ENCODE data around the gene WFIKKN1. TPM values are rescaled to one million over a fixed set of nuclear protein-coding genes. Genes with fewer than 3 reads are reported as not detected.
A peak's percentile ranks its signal among the peaks of the same experiment; 100 is the strongest.
"Not testable (repeated sequence)": the region's sequence is repeated elsewhere in the genome, so short reads cannot be mapped to it uniquely, and the experiment has no call there.

WFIKKN1 gene
- total RNA-seq, 1 donor from 2014 or later, result 8.5 TPM

- no peaks in the 10 kb centered on the region for H3K9me3 Mint-ChIP-seq
- no peak for TF ChIP-seq CTCF (conservative IDR thresholded peaks at IDR 0.05)
- H3K27ac Mint-ChIP-seq (ENCODE audit: unreplicated experiment), result no peak overlapping the region
- H3K27me3 Mint-ChIP-seq (ENCODE audit: low read depth), result no peaks in the 10 kb centered on the region
- DNase-seq (ENCODE audit: low read depth, low spot score), result no peak
- no peak overlapping the region for H3K4me3 Mint-ChIP-seq
- H3K4me1 Mint-ChIP-seq, result peaks cover 7% of the 10 kb centered on the region
- peaks cover 8% of the 10 kb centered on the region for H3K36me3 Mint-ChIP-seq (ENCODE audit: low read depth)
These were observed 34.1 kb upstream of the WFIKKN1 start for GRCh38 chr16:596736-597060.

GRCh38 chr16:597655-598054 is 33.1 kb upstream of the WFIKKN1 start:
- not testable (repeated sequence) for DNase-seq (ENCODE audit: low read depth, low spot score); H3K4me3 Mint-ChIP-seq; H3K9me3 Mint-ChIP-seq; H3K27me3 Mint-ChIP-seq (ENCODE audit: low read depth); H3K36me3 Mint-ChIP-seq (ENCODE audit: low read depth); H3K4me1 Mint-ChIP-seq; H3K27ac Mint-ChIP-seq (ENCODE audit: unreplicated experiment)

GRCh38 chr16:598823-599739 is 31.7 kb upstream of the WFIKKN1 start:
- H3K9me3 Mint-ChIP-seq, result no peaks in the 10 kb centered on the region
- H3K4me1 Mint-ChIP-seq, result peaks cover 4% of the 10 kb centered on the region
- H3K36me3 Mint-ChIP-seq (ENCODE audit: low read depth), result peaks cover 14% of the 10 kb centered on the region
- no peak for DNase-seq (ENCODE audit: low read depth, low spot score)
- H3K4me3 Mint-ChIP-seq, result no peak overlapping the region
- no peak for TF ChIP-seq CTCF (conservative IDR thresholded peaks at IDR 0.05)
- H3K27ac Mint-ChIP-seq (ENCODE audit: unreplicated experiment), result no peak overlapping the region
- no peaks in the 10 kb centered on the region for H3K27me3 Mint-ChIP-seq (ENCODE audit: low read depth)

GRCh38 chr16:600781-601180 is 30.0 kb upstream of the WFIKKN1 start:
- no peak for DNase-seq (ENCODE audit: low read depth, low spot score)
- peaks cover 3% of the 10 kb centered on the region for H3K9me3 Mint-ChIP-seq
- H3K36me3 Mint-ChIP-seq (ENCODE audit: low read depth), result peaks cover 25% of the 10 kb centered on the region
- TF ChIP-seq CTCF (conservative IDR thresholded peaks at IDR 0.05), result peak; percentile 41
- H3K27me3 Mint-ChIP-seq (ENCODE audit: low read depth), result no peaks in the 10 kb centered on the region
- peaks cover 4% of the 10 kb centered on the region for H3K4me1 Mint-ChIP-seq
- H3K4me3 Mint-ChIP-seq, result no peak overlapping the region
- H3K27ac Mint-ChIP-seq (ENCODE audit: unreplicated experiment), result no peak overlapping the region

- Mint-ChIP-seq H3K4me3 (no peak overlapping the region), H3K9me3 (peaks cover 3% of the 10 kb centered on the region), H3K36me3 (ENCODE audit: low read depth) (peaks cover 23% of the 10 kb centered on the region), H3K4me1 (peaks cover 4% of the 10 kb centered on the region), H3K27ac (ENCODE audit: unreplicated experiment) (no peak overlapping the region), H3K27me3 (ENCODE audit: low read depth) (no peaks in the 10 kb centered on the region)
- TF ChIP-seq CTCF (conservative IDR thresholded peaks at IDR 0.05), result no peak
- DNase-seq (ENCODE audit: low read depth, low spot score), result no peak
These were observed 26.9 kb upstream of the WFIKKN1 start for GRCh38 chr16:603933-604332.

GRCh38 chr16:606656-607307 is 24.0 kb upstream of the WFIKKN1 start:
- TF ChIP-seq CTCF (conservative IDR thresholded peaks at IDR 0.05), result no peak
- DNase-seq (ENCODE audit: low read depth, low spot score), result no peak
- Mint-ChIP-seq H3K36me3 (ENCODE audit: low read depth) (peaks cover 25% of the 10 kb centered on the region), H3K4me1 (peaks cover 8% of the 10 kb centered on the region), H3K4me3 (no peak overlapping the region), H3K9me3 (peaks cover 3% of the 10 kb centered on the region), H3K27me3 (ENCODE audit: low read depth) (no peaks in the 10 kb centered on the region), H3K27ac (ENCODE audit: unreplicated experiment) (no peak overlapping the region)

Data from neural crest cell (in vitro differentiated cells).